Measurements from ENCODE around the gene HYAL1.

The HYAL1 gene

GRCh38 chr3:50321336-50322114 lies 18.2 kb upstream of the HYAL1 start:
- peak; percentile 94 for DNase-seq (ENCODE audit: low spot score)
- TF ChIP-seq CTCF (IDR thresholded peaks at IDR 0.05; ENCODE audit: extremely low read depth, missing control alignments): peak; percentile 19

- peak; percentile 90 for DNase-seq (ENCODE audit: low spot score)
- no peak for TF ChIP-seq CTCF (IDR thresholded peaks at IDR 0.05; ENCODE audit: extremely low read depth, missing control alignments)
These were observed 17.5 kb upstream of the HYAL1 start for GRCh38 chr3:50320853-50321335.

DNA sequence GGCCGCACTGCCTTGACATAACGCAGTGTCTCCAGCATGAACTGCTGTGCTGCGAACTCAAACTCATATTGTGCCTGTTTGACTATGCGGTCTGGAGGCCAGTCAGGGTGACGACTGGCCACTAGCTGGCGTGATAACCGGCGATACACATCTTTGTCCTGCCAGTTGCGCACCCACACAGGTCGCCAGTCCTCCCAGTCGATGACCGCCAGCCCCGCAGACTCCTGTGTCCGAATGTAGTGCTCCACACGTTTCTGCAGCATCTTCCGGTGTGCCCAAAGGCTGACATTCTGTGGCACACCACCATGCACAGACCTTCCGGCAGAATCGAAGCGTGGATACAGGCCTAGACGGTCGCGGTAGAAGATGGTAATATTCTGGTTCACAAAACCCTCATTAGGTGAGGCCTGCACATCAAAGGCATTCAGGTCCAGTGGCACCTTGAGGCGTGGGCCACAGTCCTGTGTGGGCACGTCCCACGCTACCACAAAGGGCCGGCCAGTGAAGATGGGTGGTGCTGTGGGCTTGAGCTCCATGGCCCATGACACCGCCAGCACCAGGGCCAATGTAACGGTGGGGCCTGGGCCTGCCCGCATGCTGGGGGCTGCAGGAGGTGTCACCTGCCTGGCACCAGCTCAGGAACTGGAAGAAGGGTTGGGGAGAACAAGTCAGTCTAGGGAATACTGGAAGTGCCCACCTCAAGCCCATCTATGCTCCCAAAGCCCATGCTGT lies 16.7 kb upstream of the HYAL1 start:
- no peak for DNase-seq (ENCODE audit: low spot score)
- no peak for TF ChIP-seq CTCF (IDR thresholded peaks at IDR 0.05; ENCODE audit: extremely low read depth, missing control alignments)

DNA sequence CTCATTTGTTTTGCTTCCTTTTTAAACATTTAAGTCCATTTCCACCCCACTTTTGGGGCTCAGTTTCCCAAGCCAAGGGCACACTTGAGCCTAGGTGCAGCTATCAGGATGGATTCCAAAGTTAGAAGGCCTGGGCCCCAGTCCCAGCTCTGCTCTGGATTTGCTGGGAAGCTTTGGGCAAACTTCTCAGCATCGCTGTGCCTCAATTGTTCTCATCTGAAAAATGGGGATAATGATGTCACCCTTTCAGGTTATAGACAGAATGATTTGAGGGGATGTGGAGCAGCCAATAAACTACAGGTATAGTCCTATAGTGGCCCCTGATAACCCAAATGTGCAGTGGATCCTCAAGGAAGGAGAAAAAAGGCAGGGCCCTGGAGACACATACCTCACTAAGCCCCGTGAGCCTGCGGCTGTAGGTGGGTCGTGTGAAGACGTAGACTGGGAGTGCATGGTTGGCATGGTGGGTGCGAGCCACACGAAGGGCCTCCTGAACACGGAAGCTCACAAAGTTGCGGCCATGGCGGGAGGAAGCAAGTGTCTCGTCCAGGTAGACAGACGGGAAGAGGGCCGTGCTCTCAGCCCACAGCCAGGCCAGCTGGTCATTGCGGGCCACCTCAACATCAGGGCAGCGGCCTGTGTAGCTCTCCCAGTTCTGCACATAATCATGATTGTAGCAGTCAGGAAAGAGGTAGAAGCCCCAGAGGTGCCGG lies 16.0 kb upstream of the HYAL1 start:
- TF ChIP-seq CTCF (IDR thresholded peaks at IDR 0.05; ENCODE audit: extremely low read depth, missing control alignments): no peak
- no peak for DNase-seq (ENCODE audit: low spot score)

DNA sequence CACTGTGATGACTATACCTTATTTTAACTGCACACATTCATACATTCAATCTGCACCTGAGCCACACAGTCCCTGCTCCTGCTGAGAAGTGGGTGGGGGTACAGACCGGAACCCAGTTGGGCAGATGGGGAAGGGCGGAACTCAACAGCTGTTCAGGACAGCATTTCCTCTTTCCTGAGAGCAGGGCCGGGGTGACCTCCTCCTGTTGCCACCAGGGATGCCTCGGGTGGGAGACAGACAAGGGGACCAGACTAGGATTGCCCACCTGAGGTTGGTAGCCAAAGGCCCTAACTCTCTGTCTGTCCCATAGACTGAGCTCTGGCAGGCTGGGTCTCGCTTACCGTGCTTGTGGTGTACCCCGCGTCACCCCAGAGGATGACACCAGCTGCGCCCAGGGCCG lies 15.2 kb upstream of the HYAL1 start:
- TF ChIP-seq CTCF (IDR thresholded peaks at IDR 0.05; ENCODE audit: extremely low read depth, missing control alignments): no peak

GRCh38 chr3:50318163-50318562 lies 14.8 kb upstream of the HYAL1 start:
- no peak for DNase-seq (ENCODE audit: low spot score)
- no peak for TF ChIP-seq CTCF (IDR thresholded peaks at IDR 0.05; ENCODE audit: extremely low read depth, missing control alignments)

More for the DNA sequence above, 15.2 kb upstream of the HYAL1 start:
- no peak for DNase-seq (ENCODE audit: low spot score)
